Measurements from ENCODE around the gene IFRD1. TPM values are rescaled to one million over a fixed set of nuclear protein-coding genes. Genes with fewer than 3 reads are reported as not detected.

Gene IFRD1
- total RNA-seq, 6 experiments from 2014 or later, result 19.0 to 34.7 (median 28.2) TPM

DNA sequence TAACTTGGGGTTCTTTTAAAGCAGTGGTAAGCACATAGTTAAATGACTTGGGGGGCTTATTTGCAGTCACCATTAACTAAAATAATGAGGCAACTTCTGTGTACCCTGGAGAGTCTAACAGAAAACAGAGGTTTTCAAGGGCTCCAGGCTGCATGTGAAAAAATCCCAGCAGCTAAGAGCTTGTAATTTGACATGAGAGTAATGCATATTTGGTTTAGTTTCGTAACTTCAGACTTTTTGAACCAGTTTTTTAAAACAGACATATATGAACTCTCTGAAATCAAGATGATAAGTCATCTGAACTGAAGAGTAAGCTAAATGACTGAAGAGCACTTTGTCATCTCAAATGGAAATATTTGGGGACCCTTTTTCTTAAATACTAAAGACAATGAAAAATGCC is 40.2 kb upstream of the IFRD1 start:
- TF ChIP-seq, protein P1, sequence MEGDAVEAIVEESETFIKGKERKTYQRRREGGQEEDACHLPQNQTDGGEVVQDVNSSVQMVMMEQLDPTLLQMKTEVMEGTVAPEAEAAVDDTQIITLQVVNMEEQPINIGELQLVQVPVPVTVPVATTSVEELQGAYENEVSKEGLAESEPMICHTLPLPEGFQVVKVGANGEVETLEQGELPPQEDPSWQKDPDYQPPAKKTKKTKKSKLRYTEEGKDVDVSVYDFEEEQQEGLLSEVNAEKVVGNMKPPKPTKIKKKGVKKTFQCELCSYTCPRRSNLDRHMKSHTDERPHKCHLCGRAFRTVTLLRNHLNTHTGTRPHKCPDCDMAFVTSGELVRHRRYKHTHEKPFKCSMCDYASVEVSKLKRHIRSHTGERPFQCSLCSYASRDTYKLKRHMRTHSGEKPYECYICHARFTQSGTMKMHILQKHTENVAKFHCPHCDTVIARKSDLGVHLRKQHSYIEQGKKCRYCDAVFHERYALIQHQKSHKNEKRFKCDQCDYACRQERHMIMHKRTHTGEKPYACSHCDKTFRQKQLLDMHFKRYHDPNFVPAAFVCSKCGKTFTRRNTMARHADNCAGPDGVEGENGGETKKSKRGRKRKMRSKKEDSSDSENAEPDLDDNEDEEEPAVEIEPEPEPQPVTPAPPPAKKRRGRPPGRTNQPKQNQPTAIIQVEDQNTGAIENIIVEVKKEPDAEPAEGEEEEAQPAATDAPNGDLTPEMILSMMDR (IDR thresholded peaks at IDR 0.05), result no peak
- Histone ChIP-seq H3K36me3 (no peaks in the 10 kb centered on the region), H3K27me3 (no peaks in the 10 kb centered on the region), H3K9me3 (no peaks in the 10 kb centered on the region), H3K4me3 (no peak overlapping the region), H3K4me1 (no peaks in the 10 kb centered on the region), H3K27ac (no peak overlapping the region)
- no peak for ATAC-seq
- 60% methylated on average over 1 of the region's 1 CpG for WGBS (ENCODE audit: insufficient coverage, low coverage, low lambda C conversion rate, missing lambda C conversion rate)
- no peak for DNase-seq
- intact Hi-C loops (cut with DNase I), result no loop called here

DNA sequence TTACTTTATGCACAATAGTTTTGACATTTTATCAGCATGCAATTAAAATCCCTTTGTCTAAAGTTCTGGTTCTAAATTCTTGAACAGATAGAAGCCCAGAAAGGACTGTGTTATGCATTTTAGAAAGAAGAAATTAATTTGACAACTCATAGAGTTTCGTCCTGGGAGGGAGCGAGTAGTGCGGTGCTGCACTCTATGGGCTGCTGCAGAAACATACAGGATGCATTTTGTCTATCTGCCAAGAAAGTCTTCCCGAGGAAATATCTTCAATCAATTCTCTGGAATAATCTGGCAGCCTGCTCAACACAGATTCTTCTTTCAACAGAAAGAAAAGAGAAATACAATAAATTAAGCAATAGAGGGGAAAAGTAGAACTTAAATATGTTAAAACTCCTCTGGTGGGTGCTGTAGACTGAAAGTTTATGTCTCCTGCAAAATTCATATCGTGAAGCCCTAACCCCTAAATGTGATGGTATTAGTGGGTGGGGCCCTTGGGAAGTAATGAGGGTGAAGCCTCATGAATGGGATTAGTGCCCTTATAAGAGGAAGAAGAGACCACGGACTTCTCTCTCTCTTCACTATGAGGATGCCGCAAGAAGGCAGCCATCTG is 39.0 kb upstream of the IFRD1 start:
- intact Hi-C loops (cut with DNase I), result no loop called here
- Histone ChIP-seq H3K4me3 (no peak overlapping the region), H3K27ac (no peak overlapping the region), H3K9me3 (no peaks in the 10 kb centered on the region), H3K27me3 (no peaks in the 10 kb centered on the region), H3K4me1 (no peaks in the 10 kb centered on the region), H3K36me3 (no peaks in the 10 kb centered on the region)
- 20% methylated on average over 7 of the region's 7 CpGs for WGBS (ENCODE audit: insufficient coverage, low coverage, low lambda C conversion rate, missing lambda C conversion rate)
- peak in 1 of 3 donors; percentile 40 for DNase-seq
- TF ChIP-seq, protein P1 (IDR thresholded peaks at IDR 0.05), result peak; percentile 67 to 69 (median 68)
- no peak for TF ChIP-seq POLR2A (IDR thresholded peaks at IDR 0.05)
- peak; percentile 86 to 94 (median 92) for ATAC-seq

DNA sequence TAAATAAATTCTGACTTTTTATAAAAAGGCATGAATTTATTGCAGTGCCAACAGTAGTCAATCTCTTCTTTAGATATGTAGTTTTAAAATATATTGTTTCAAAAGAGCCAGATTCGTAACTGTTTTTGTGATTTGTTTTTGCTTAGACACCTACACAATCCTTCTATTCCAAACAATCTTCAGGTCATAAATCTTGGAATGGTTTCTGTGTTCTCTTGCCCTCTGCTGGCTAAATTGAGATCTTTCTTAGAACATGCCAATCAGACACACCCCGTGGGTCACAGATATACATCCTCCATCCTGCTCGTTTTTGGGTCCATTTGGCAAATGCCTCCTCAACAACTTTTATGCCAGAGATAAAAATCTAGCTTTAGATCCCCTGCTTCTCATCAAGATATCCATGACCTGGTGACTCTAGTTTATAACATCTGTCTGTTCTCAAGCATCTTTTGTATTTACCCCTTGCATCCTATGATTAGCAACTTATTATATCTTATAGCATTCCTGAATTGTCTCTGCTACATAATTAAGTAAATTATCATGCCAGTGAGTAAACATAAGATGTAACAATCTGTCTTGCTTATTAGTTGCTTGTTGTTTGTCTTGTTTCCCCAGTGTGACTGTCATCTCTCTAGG is 35.3 kb upstream of the IFRD1 start:
- Histone ChIP-seq H3K4me1 (no peaks in the 10 kb centered on the region), H3K9me3 (no peaks in the 10 kb centered on the region), H3K36me3 (no peaks in the 10 kb centered on the region), H3K27ac (no peak overlapping the region), H3K27me3 (no peaks in the 10 kb centered on the region), H3K4me3 (no peak overlapping the region)
- DNase-seq, result no peak
- no peak for TF ChIP-seq POLR2A (IDR thresholded peaks at IDR 0.05)
- TF ChIP-seq, protein P1 (IDR thresholded peaks at IDR 0.05), result peak; percentile 61 to 63 (median 62)
- intact Hi-C loops (cut with DNase I), result no loop called here
- ATAC-seq, result peak; percentile 83 to 88 (median 83)
- 2% methylated on average over 3 of the region's 3 CpGs for WGBS (ENCODE audit: insufficient coverage, low coverage, low lambda C conversion rate, missing lambda C conversion rate)

DNA sequence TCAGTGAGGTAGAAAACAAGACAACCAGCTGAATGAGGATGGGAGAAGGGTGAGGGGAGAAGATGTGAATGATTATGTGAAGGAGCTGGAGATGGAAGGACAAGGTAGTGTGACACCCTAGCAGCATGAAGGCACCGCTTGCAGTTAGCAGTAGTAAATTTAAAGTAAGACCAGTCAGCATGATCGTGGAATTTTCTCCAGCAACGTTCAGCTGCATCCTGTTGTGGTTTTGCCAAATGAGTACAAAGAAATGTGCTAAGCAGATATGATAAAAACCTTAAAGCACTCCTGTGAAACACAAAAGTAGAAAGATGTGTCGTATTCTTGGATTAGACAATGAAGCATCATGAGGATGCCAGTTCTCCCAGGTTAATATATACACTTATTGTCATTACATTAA is 34.1 kb upstream of the IFRD1 start:
- Histone ChIP-seq H3K36me3 (no peaks in the 10 kb centered on the region), H3K4me3 (no peak overlapping the region), H3K27me3 (no peaks in the 10 kb centered on the region), H3K4me1 (no peaks in the 10 kb centered on the region), H3K9me3 (no peaks in the 10 kb centered on the region), H3K27ac (no peak overlapping the region)
- TF ChIP-seq POLR2A (IDR thresholded peaks at IDR 0.05), result no peak
- TF ChIP-seq, protein P1 (IDR thresholded peaks at IDR 0.05), result no peak
- DNase-seq (no peak), ATAC-seq (no peak)
- intact Hi-C loops (cut with DNase I), result no loop called here
- 49% methylated on average over 4 of the region's 4 CpGs for WGBS (ENCODE audit: insufficient coverage, low coverage, low lambda C conversion rate, missing lambda C conversion rate)

Data from right lobe of liver (tissue), 6 donors.